ENCODE data around the gene RABAC1.

DNA sequence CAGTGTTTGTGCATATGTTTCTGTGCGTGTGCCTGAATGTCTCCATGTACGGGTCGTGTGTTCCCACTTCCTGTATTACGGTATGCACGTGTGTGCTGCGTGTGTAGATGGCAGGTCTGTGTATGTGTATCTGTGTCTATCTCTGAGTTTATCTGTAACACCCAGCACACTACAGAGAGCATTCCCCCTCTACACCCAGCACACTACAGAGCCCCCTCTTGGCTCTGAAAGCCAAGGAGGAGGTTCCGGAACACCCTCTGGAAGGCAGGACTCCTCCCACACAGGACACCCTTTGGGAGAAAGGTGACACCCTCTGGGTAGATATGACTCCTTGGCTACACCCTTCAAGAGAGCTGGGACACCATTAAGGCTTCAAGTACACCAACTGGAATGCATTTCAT lies 28.8 kb downstream of the RABAC1 start:
- TF ChIP-seq, protein P1, sequence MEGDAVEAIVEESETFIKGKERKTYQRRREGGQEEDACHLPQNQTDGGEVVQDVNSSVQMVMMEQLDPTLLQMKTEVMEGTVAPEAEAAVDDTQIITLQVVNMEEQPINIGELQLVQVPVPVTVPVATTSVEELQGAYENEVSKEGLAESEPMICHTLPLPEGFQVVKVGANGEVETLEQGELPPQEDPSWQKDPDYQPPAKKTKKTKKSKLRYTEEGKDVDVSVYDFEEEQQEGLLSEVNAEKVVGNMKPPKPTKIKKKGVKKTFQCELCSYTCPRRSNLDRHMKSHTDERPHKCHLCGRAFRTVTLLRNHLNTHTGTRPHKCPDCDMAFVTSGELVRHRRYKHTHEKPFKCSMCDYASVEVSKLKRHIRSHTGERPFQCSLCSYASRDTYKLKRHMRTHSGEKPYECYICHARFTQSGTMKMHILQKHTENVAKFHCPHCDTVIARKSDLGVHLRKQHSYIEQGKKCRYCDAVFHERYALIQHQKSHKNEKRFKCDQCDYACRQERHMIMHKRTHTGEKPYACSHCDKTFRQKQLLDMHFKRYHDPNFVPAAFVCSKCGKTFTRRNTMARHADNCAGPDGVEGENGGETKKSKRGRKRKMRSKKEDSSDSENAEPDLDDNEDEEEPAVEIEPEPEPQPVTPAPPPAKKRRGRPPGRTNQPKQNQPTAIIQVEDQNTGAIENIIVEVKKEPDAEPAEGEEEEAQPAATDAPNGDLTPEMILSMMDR (IDR thresholded peaks at IDR 0.05 in 2 of 3, conservative IDR thresholded peaks at IDR 0.05 in 1 of 3; ENCODE audit: borderline replicate concordance in 1 of 3, insufficient read depth in 1 of 3, low read depth in 2 of 3, low read length in 2 of 3): no peak
- no peak for TF ChIP-seq EZH2phosphoT487 (IDR thresholded peaks at IDR 0.05; ENCODE audit: borderline replicate concordance)
- TF ChIP-seq, protein P2, sequence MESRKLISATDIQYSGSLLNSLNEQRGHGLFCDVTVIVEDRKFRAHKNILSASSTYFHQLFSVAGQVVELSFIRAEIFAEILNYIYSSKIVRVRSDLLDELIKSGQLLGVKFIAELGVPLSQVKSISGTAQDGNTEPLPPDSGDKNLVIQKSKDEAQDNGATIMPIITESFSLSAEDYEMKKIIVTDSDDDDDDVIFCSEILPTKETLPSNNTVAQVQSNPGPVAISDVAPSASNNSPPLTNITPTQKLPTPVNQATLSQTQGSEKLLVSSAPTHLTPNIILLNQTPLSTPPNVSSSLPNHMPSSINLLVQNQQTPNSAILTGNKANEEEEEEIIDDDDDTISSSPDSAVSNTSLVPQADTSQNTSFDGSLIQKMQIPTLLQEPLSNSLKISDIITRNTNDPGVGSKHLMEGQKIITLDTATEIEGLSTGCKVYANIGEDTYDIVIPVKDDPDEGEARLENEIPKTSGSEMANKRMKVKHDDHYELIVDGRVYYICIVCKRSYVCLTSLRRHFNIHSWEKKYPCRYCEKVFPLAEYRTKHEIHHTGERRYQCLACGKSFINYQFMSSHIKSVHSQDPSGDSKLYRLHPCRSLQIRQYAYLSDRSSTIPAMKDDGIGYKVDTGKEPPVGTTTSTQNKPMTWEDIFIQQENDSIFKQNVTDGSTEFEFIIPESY (IDR thresholded peaks at IDR 0.05; ENCODE audit: extremely low read depth, insufficient replicate concordance, low read length): no peak
- TF ChIP-seq, protein P3, sequence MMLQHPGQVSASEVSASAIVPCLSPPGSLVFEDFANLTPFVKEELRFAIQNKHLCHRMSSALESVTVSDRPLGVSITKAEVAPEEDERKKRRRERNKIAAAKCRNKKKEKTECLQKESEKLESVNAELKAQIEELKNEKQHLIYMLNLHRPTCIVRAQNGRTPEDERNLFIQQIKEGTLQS (IDR thresholded peaks at IDR 0.05): no peak

Measured in HCT116 (cell line).